GM23248 (cell line): Measurements from ENCODE around the gene GRK2. TPM values are rescaled to one million over a fixed set of nuclear protein-coding genes. Genes with fewer than 3 reads are reported as not detected.
"Not testable (repeated sequence)": the region's sequence is repeated elsewhere in the genome, so short reads cannot be mapped to it uniquely, and the experiment has no call there.

Experiments used
- DNase-seq: peaks from one replicate; pipeline ENCODE4 v3.0.0-alpha.2; 2015
- H2AFZ ChIP-seq: fragments of 200-600 bp; sonication (generic); 2 replicates; pipeline ENCODE4 v1.6.1; 2016; ENCODE audit warnings: antibody characterized with exemption
- H3F3A ChIP-seq: fragments of 200-600 bp; sonication (generic); 2 replicates; pipeline ENCODE4 v1.6.1; 2016; ENCODE audit warnings: mild to moderate bottlenecking, antibody characterized with exemption, mixed run types; ENCODE audit not compliant: insufficient read depth
- H3K27ac ChIP-seq: fragments of 200-600 bp; sonication (generic); 2 replicates; pipeline ENCODE4 v1.5.1; 2016; ENCODE audit warnings: mild to moderate bottlenecking
- H3K27me3 ChIP-seq: fragments of 200-600 bp; sonication (generic); replicated peaks from 2 replicates; pipeline ENCODE4 v1.6.1; 2016; ENCODE audit warnings: mild to moderate bottlenecking; ENCODE audit not compliant: insufficient read depth
- H3K36me3 ChIP-seq: fragments of 200-600 bp; sonication (generic); 2 replicates; pipeline ENCODE4 v1.6.1; 2016; ENCODE audit warnings: low read depth, mild to moderate bottlenecking
- H3K4me1 ChIP-seq: fragments of 200-600 bp; sonication (generic); 2 replicates; pipeline ENCODE4 v1.6.1; 2016; ENCODE audit warnings: mild to moderate bottlenecking; ENCODE audit not compliant: insufficient read depth
- H3K4me2 ChIP-seq: fragments of 200-600 bp; sonication (generic); one replicate; pipeline ENCODE4 v1.6.1; 2016; ENCODE audit warnings: mild to moderate bottlenecking; ENCODE audit not compliant: unreplicated experiment
- H3K4me3 ChIP-seq: fragments of 200-600 bp; sonication (generic); 2 replicates; pipeline ENCODE4 v1.5.1; 2016; ENCODE audit warnings: mild to moderate bottlenecking
- H3K79me2 ChIP-seq: fragments of 200-600 bp; sonication (generic); 2 replicates; pipeline ENCODE4 v1.6.1; 2016; ENCODE audit warnings: mild to moderate bottlenecking; ENCODE audit not compliant: insufficient read depth
- H3K9ac ChIP-seq: fragments of 200-600 bp; sonication (generic); 2 replicates; pipeline ENCODE4 v1.6.1; 2016; ENCODE audit warnings: mild to moderate bottlenecking
- H3K9me2 ChIP-seq: fragments of 200-600 bp; sonication (generic); 2 replicates; pipeline ENCODE4 v1.6.1; 2016; ENCODE audit warnings: mixed run types, mild to moderate bottlenecking, moderate library complexity; ENCODE audit not compliant: insufficient read depth
- H3K9me3 ChIP-seq: fragments of 200-600 bp; sonication (generic); one replicate; pipeline ENCODE4 v1.6.1; 2017; ENCODE audit warnings: low read depth
- H4K20me1 ChIP-seq: fragments of 200-600 bp; sonication (generic); 2 replicates; pipeline ENCODE4 v1.6.0; 2016; ENCODE audit not compliant: insufficient read depth
- EZH2 ChIP-seq: fragments of 200-600 bp; sonication (generic); IDR thresholded peaks from 2 replicates; pipeline ENCODE4 v1.6.1; 2018; ENCODE audit warnings: antibody characterized with exemption, mild to moderate bottlenecking; ENCODE audit not compliant: insufficient read depth, poor library complexity, severe bottlenecking
- EZH2phosphoT487 ChIP-seq: fragments of 200-600 bp; sonication (generic); IDR thresholded peaks from 2 replicates; pipeline ENCODE4 v1.6.1; 2018; ENCODE audit warnings: antibody characterized with exemption, moderate library complexity, mild to moderate bottlenecking, low read depth; ENCODE audit not compliant: insufficient read depth
- WGBS, 2 experiments: methylation state at CpG; one replicate each; pipeline ENCODE4 v1.1.6; 2015 to 2017; ENCODE audit warnings: low lambda C conversion rate in 2 of 2, low coverage in 1 of 2; ENCODE audit errors: missing lambda C conversion rate in 2 of 2; 5-methylcytosine and 5-hydroxymethylcytosine counted together
- in situ Hi-C: fragments of 300-500 bp; cut with MboI; formaldehyde crosslinking; loops from 2 replicates; pipeline ENCODE4 v1.15.0; 2020
- polyA plus RNA-seq: library from polyadenylated mRNA; unstranded; fragments of >200 nt; fragmentation: Nextera tagmentation; extraction: Ambion mirVana; gene quantifications from 2 replicates; pipeline ENCODE4 v1.2.1, GENCODE V29; 2016
- total RNA-seq: library from RNA; depleted of rRNA; stranded (reverse); fragments of >200 nt; shearing (Covaris generic); gene quantifications from 2 replicates; pipeline ENCODE4 v1.2.3, GENCODE V29; 2014

The GRK2 gene
- total and polyA plus RNA-seq, 2 experiments from 2014 or later: 7.8 to 43.0 TPM

GRCh38 chr11:67255353-67255752 is 10.9 kb upstream of the GRK2 start:
- TF ChIP-seq EZH2: no peak
- no peak for TF ChIP-seq EZH2phosphoT487
- Histone ChIP-seq H3K79me2 (peaks cover 18% of the 10 kb centered on the region), H2AFZ (no peak overlapping the region), H3K36me3 (peaks cover 60% of the 10 kb centered on the region), H3K27me3 (no peaks in the 10 kb centered on the region), H3F3A (peaks cover 58% of the 10 kb centered on the region), H3K9ac (no peak overlapping the region), H3K4me2 (no peak overlapping the region), H3K27ac (no peak overlapping the region), H3K4me3 (no peak overlapping the region), H3K9me3 (no peaks in the 10 kb centered on the region), H3K9me2 (no peaks in the 10 kb centered on the region), H3K4me1 (no peaks in the 10 kb centered on the region), H4K20me1 (no peaks in the 10 kb centered on the region)
- WGBS, 2 experiments: 83 to 84% methylated on average over 10 of the region's 10 CpGs
- DNase-seq: no peak
- in situ Hi-C loops: no loop called here

- H3K9me2 ChIP-seq: no peaks in the 10 kb centered on the region
- in situ Hi-C loops: no loop called here
- H3K4me2 ChIP-seq: no peak overlapping the region
- no peak for DNase-seq
- H3K4me1 ChIP-seq: no peaks in the 10 kb centered on the region
- no peak overlapping the region for H3K27ac ChIP-seq
- 75 to 86% methylated on average over 4 to 8 of the region's 8 CpGs for WGBS, 2 experiments
- no peak overlapping the region for H2AFZ ChIP-seq
- no peaks in the 10 kb centered on the region for H3K9me3 ChIP-seq
- no peaks in the 10 kb centered on the region for H3K27me3 ChIP-seq
- H4K20me1 ChIP-seq: no peaks in the 10 kb centered on the region
- H3K4me3 ChIP-seq: no peak overlapping the region
- H3K9ac ChIP-seq: no peak overlapping the region
- H3F3A ChIP-seq: peaks cover 58% of the 10 kb centered on the region
- peaks cover 55% of the 10 kb centered on the region for H3K36me3 ChIP-seq
- TF ChIP-seq EZH2phosphoT487 (no peak), EZH2 (no peak)
- peaks cover 15% of the 10 kb centered on the region for H3K79me2 ChIP-seq
Measured at GRCh38 chr11:67255864-67256263, 10.4 kb upstream of the GRK2 start.

- no peak overlapping the region for H3K27ac ChIP-seq
- H3K4me3 ChIP-seq: no peak overlapping the region
- in situ Hi-C loops: no loop called here
- H3K9me2 ChIP-seq: no peaks in the 10 kb centered on the region
- TF ChIP-seq EZH2phosphoT487: no peak
- no peak for TF ChIP-seq EZH2
- H3K4me2 ChIP-seq: no peak overlapping the region
- H3K27me3 ChIP-seq: no peaks in the 10 kb centered on the region
- H3K9ac ChIP-seq: no peak overlapping the region
- no peak overlapping the region for H2AFZ ChIP-seq
- peaks cover 53% of the 10 kb centered on the region for H3F3A ChIP-seq
- H3K4me1 ChIP-seq: no peaks in the 10 kb centered on the region
- H4K20me1 ChIP-seq: no peaks in the 10 kb centered on the region
- WGBS, 2 experiments: 71 to 73% methylated on average over 5 of the region's 5 CpGs
- H3K9me3 ChIP-seq: no peaks in the 10 kb centered on the region
- H3K36me3 ChIP-seq: peaks cover 47% of the 10 kb centered on the region
- H3K79me2 ChIP-seq: peaks cover 8% of the 10 kb centered on the region
- DNase-seq: no peak
Measured at GRCh38 chr11:67256477-67257135, 9.7 kb upstream of the GRK2 start.

- no peak overlapping the region for H2AFZ ChIP-seq
- H3K36me3 ChIP-seq: peaks cover 17% of the 10 kb centered on the region; the same call in 1 of the 2 replicates
- no peaks in the 10 kb centered on the region for H3K9me2 ChIP-seq
- no peak for DNase-seq
- H3K4me3 ChIP-seq: no peak overlapping the region
- 66 to 69% methylated on average over 6 of the region's 6 CpGs for WGBS, 2 experiments
- H3K9ac ChIP-seq: no peak overlapping the region
- peaks cover 40% of the 10 kb centered on the region for H3F3A ChIP-seq
- H3K79me2 ChIP-seq: no peaks in the 10 kb centered on the region
- no peaks in the 10 kb centered on the region for H3K9me3 ChIP-seq
- H3K27me3 ChIP-seq: no peaks in the 10 kb centered on the region
- H3K4me1 ChIP-seq: peaks cover 10% of the 10 kb centered on the region
- in situ Hi-C loops: no loop called here
- TF ChIP-seq EZH2 (no peak), EZH2phosphoT487 (no peak)
- no peak overlapping the region for H3K27ac ChIP-seq
- no peak overlapping the region for H3K4me2 ChIP-seq
- H4K20me1 ChIP-seq: no peaks in the 10 kb centered on the region
Measured at GRCh38 chr11:67260406-67260805, 5.9 kb upstream of the GRK2 start.

- H3K36me3 ChIP-seq: peaks cover 11% of the 10 kb centered on the region; the same call in 1 of the 2 replicates
- peak overlapping the region; percentile 68 for H3K4me3 ChIP-seq
- H3K79me2 ChIP-seq, H4K20me1 ChIP-seq, H3K27me3 ChIP-seq, H3K27ac ChIP-seq, H3K9me2 ChIP-seq, H3K9me3 ChIP-seq, in situ Hi-C loops: not testable (repeated sequence)
- H3K9ac ChIP-seq: peak overlapping the region; percentile 60
- H3K4me1 ChIP-seq: peaks cover 14% of the 10 kb centered on the region
- peak; percentile 79 for DNase-seq
- H2AFZ ChIP-seq: peak overlapping the region; percentile 88
- peak overlapping the region; percentile 74 for H3K4me2 ChIP-seq
- 29 to 31% methylated on average over 41 to 50 of the region's 50 CpGs for WGBS, 2 experiments
- peaks cover 39% of the 10 kb centered on the region for H3F3A ChIP-seq
Measured at GRCh38 chr11:67260885-67261639, 5.2 kb upstream of the GRK2 start.
